ENCODE measurements around the gene TTLL8. TPM values are rescaled to one million over a fixed set of nuclear protein-coding genes. Genes with fewer than 3 reads are reported as not detected.

The TTLL8 gene
- total and polyA plus RNA-seq, 2 of the 8 experiments (the other 6 are each of a cell fraction or from before 2014, with no cell fraction given), result not detected

DNA sequence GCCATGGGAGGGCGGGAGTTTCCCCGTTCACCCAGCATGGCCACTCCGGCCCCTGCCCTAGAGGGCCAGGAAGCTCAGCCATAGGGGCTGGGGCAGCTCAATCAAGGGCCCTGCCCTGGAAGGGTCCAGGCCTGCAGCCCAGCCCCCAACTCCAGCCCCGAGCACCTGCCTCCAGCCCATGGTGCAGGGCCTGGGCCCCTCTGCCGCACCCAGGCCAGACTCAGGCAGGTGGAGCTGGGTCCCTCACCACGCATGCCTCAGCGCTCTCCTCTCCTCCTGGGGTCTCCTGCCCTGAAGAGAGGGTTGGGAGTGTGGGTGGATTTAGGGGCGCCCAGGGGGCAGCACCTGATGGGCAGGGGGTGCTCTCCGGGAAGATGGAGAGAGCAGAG lies 14.1 kb upstream of the TTLL8 start (continued):
- TF ChIP-seq SP1 (IDR thresholded peaks at IDR 0.05; ENCODE audit: low read depth, low read length) (no peak), GTF2F1 (IDR thresholded peaks at IDR 0.05; ENCODE audit: borderline replicate concordance, low read depth, low read length) (no peak), GABPA (IDR thresholded peaks at IDR 0.05; ENCODE audit: borderline replicate concordance, insufficient read depth, low read length) (no peak)

Data from H1 (cell line).